ENCODE results near the gene MTARC2. TPM values are rescaled to one million over a fixed set of nuclear protein-coding genes. Genes with fewer than 3 reads are reported as not detected.

Gene MTARC2
- polyA plus RNA-seq, 1 experiment: 2.9 TPM

DNA sequence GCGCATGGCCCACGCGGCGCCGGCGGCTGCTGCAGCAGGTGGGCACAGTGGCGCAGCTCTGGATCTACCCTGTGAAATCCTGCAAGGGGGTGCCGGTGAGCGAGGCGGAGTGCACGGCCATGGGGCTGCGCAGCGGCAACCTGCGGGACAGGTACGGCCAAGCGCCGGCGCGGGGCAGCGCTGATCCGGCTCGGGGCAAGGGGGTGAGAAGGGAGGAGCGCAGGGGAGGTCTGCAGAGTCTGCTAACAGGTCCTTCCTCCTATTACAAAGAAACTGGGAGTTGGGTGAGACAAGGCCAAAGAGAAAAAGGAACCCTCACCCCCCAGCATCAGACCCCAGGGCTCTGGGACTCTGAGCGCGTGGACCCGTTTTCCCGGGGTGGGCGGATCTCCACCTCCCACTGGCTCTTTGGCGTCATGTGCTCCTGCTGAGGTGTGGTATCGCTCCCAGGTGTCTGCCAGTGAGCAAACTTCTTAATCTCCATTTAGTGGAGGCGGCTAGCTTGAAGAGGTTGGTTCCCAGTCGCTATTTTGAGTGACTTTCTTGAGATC, 39.0 kb downstream of the MTARC2 start:
- no peak for TF ChIP-seq CTCF (IDR thresholded peaks at IDR 0.05; ENCODE audit: low read depth, low read length)
- Histone ChIP-seq H3K4me3 (ENCODE audit: low read depth, low read length) (peak overlapping the region; percentile 52), H3K9me3 (ENCODE audit: control insufficient read depth, insufficient read depth, low read length) (no peaks in the 10 kb centered on the region), H3K27ac (ENCODE audit: low read depth, low read length) (no peak overlapping the region), H3K27me3 (ENCODE audit: control insufficient read depth, insufficient read depth, low read length) (no peaks in the 10 kb centered on the region)
- CTCF ChIA-PET: interaction anchor here (3.0 to 6.8 kb wide), 3 partner anchors 11 to 54 kb away, joined by 15 to 56 read pairs (median 16); no protein-coding TSS in a partner anchor
- POLR2A ChIA-PET: no interaction called here
- no peak for DNase-seq (ENCODE audit: low read depth, low spot score)

- no peaks in the 10 kb centered on the region for H3K9me3 ChIP-seq (ENCODE audit: control insufficient read depth, insufficient read depth, low read length)
- no peak overlapping the region for H3K27ac ChIP-seq (ENCODE audit: low read depth, low read length)
- POLR2A ChIA-PET: no interaction called here
- TF ChIP-seq CTCF (IDR thresholded peaks at IDR 0.05; ENCODE audit: low read depth, low read length): no peak
- DNase-seq (ENCODE audit: low read depth, low spot score): no peak
- H3K4me3 ChIP-seq (ENCODE audit: low read depth, low read length): no peak overlapping the region
- H3K27me3 ChIP-seq (ENCODE audit: control insufficient read depth, insufficient read depth, low read length): no peaks in the 10 kb centered on the region
- CTCF ChIA-PET: interaction anchor here (0.7 to 6.8 kb wide), 4 partner anchors 13 to 982 kb away, joined by 3 to 56 read pairs (median 10); no protein-coding TSS in a partner anchor
Observed at GRCh38 chr1:220788900-220789299, 40.8 kb downstream of the MTARC2 start.

GRCh38 chr1:220789532-220790147, 41.5 kb downstream of the MTARC2 start:
- ChIA-PET CTCF (interaction anchor here (3.0 to 6.8 kb wide), 2 partner anchors 13 to 56 kb away, joined by 15 to 56 read pairs; no protein-coding TSS in a partner anchor), POLR2A (interaction anchor here (0.9 kb wide), 1 partner anchor 48 kb away, joined by 3 read pairs; no protein-coding TSS in a partner anchor)
- H3K27ac ChIP-seq (ENCODE audit: low read depth, low read length): no peak overlapping the region
- H3K9me3 ChIP-seq (ENCODE audit: control insufficient read depth, insufficient read depth, low read length): no peaks in the 10 kb centered on the region
- no peaks in the 10 kb centered on the region for H3K27me3 ChIP-seq (ENCODE audit: control insufficient read depth, insufficient read depth, low read length)
- no peak overlapping the region for H3K4me3 ChIP-seq (ENCODE audit: low read depth, low read length)
- no peak for DNase-seq (ENCODE audit: low read depth, low spot score)
- no peak for TF ChIP-seq CTCF (IDR thresholded peaks at IDR 0.05; ENCODE audit: low read depth, low read length)

GRCh38 chr1:220791285-220791684, 43.2 kb downstream of the MTARC2 start:
- ChIA-PET CTCF (interaction anchor here (1.5 to 6.8 kb wide), 2 partner anchors 13 to 15 kb away, joined by 6 to 56 read pairs; no protein-coding TSS in a partner anchor), POLR2A (no interaction called here)
- H3K4me3 ChIP-seq (ENCODE audit: low read depth, low read length): no peak overlapping the region
- H3K27me3 ChIP-seq (ENCODE audit: control insufficient read depth, insufficient read depth, low read length): no peaks in the 10 kb centered on the region
- no peak overlapping the region for H3K27ac ChIP-seq (ENCODE audit: low read depth, low read length)
- no peak for TF ChIP-seq CTCF (IDR thresholded peaks at IDR 0.05; ENCODE audit: low read depth, low read length)
- no peaks in the 10 kb centered on the region for H3K9me3 ChIP-seq (ENCODE audit: control insufficient read depth, insufficient read depth, low read length)
- DNase-seq (ENCODE audit: low read depth, low spot score): no peak

DNA sequence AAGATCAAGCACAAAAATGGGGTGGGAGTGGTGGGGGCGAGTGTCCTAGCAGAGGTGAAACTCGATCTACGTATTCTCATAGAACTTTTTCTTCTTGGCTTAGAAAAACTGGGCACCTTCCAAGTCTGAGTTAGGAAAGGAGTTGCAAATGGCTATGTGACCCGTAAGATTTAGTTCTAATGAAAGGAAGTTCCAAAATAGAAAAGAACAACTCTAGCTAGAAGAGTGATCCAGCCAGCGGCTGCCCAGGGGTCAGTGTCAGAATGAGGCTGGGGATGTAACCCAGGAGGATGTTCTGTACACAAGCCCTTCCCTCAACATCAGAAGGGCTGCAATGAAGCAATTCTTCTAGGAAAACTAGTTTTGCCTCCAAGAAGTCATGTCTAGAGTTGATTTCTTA, 43.8 kb downstream of the MTARC2 start:
- Histone ChIP-seq H3K4me3 (ENCODE audit: low read depth, low read length) (no peak overlapping the region), H3K27ac (ENCODE audit: low read depth, low read length) (no peak overlapping the region), H3K27me3 (ENCODE audit: control insufficient read depth, insufficient read depth, low read length) (no peaks in the 10 kb centered on the region), H3K9me3 (ENCODE audit: control insufficient read depth, insufficient read depth, low read length) (no peaks in the 10 kb centered on the region)
- ChIA-PET CTCF (interaction anchor here (1.5 kb wide), 1 partner anchor 12 kb away, joined by 6 read pairs; no protein-coding TSS in a partner anchor), POLR2A (no interaction called here)
- no peak for DNase-seq (ENCODE audit: low read depth, low spot score)
- TF ChIP-seq CTCF (IDR thresholded peaks at IDR 0.05; ENCODE audit: low read depth, low read length): no peak

All from AG04450 (cell line).